ENCODE data around the gene TCF15.

TCF15 gene

DNA sequence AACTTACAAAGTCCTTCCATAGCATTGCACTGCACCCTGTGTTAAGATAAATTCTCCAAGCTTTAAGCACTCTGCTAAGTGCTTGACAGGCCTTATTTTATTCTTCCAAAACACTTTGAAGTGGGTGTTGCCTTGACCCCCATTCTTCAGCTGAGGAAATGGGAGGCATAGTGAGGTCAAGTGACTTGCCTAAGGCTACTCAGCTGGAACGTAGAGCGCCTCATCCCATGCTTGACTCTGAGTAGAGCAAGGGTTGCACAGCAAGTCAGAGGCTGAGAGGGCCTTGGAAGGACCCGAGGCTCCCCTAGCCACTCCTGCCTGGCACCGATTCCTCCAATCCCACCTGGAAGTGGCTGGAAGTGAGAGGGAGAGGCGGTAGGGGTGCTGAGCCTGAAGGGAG, 46.9 kb downstream of the TCF15 start:
- TF ChIP-seq, protein P1, sequence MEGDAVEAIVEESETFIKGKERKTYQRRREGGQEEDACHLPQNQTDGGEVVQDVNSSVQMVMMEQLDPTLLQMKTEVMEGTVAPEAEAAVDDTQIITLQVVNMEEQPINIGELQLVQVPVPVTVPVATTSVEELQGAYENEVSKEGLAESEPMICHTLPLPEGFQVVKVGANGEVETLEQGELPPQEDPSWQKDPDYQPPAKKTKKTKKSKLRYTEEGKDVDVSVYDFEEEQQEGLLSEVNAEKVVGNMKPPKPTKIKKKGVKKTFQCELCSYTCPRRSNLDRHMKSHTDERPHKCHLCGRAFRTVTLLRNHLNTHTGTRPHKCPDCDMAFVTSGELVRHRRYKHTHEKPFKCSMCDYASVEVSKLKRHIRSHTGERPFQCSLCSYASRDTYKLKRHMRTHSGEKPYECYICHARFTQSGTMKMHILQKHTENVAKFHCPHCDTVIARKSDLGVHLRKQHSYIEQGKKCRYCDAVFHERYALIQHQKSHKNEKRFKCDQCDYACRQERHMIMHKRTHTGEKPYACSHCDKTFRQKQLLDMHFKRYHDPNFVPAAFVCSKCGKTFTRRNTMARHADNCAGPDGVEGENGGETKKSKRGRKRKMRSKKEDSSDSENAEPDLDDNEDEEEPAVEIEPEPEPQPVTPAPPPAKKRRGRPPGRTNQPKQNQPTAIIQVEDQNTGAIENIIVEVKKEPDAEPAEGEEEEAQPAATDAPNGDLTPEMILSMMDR (IDR thresholded peaks at IDR 0.05; ENCODE audit: low read depth, low read length) = no peak
- TF ChIP-seq EZH2phosphoT487 (IDR thresholded peaks at IDR 0.05; ENCODE audit: low read depth) = no peak
- Histone ChIP-seq H3K9ac (ENCODE audit: low read length) (no peak overlapping the region), H3K4me3 (ENCODE audit: low read length) (no peak overlapping the region), H3K27ac (ENCODE audit: low read length) (no peak overlapping the region), H3K4me1 (ENCODE audit: low read length) (no peaks in the 10 kb centered on the region), H3K79me2 (ENCODE audit: low read length) (no peaks in the 10 kb centered on the region), H3K4me2 (ENCODE audit: low read length) (no peak overlapping the region), H3K9me3 (ENCODE audit: insufficient read depth, low read length) (no peaks in the 10 kb centered on the region), H3K27me3 (ENCODE audit: low read depth, low read length) (peaks cover 15% of the 10 kb centered on the region), H2AFZ (ENCODE audit: low read depth, low read length) (no peak overlapping the region), H4K20me1 (ENCODE audit: insufficient read depth, low read length) (no peaks in the 10 kb centered on the region), H3K36me3 (replicated peaks; ENCODE audit: low read depth, low read length) (no peaks in the 10 kb centered on the region)

DNA sequence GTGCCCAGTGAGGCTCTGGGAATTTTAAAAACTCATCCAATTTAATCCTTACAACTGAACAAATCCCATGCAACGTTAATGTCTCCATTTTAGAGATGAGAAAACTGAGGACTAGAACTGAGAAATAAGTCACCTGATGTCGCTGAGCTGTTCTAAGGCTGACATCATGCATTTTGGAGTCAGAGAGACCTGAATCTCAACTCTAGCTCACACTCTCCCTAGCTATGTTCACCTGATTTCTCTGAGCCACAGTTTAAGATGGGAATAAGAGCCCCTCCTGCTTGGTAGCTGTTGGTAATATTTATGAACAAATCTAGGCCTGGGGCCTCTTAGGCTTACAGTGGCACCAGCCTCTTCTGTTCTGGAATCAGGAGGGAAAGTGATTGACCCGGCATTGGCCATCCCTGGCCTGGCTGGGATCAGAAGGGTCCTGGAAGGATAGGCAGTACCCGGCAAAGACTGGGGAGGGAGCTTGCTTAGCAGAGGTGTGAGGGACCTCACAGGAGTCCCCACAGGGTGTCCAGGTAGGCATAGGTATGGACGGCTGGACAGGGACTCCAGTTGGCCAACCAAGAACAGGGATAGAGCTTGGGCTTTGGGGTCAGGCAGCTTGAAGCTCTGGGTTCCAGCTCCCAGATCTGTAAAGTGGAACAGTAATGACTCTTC, 47.7 kb downstream of the TCF15 start:
- peaks cover 15% of the 10 kb centered on the region for H3K27me3 ChIP-seq (ENCODE audit: low read depth, low read length)
- no peaks in the 10 kb centered on the region for H3K36me3 ChIP-seq (replicated peaks; ENCODE audit: low read depth, low read length)
- H3K4me3 ChIP-seq (ENCODE audit: low read length) = no peak overlapping the region
- H3K4me2 ChIP-seq (ENCODE audit: low read length) = no peak overlapping the region
- no peak overlapping the region for H2AFZ ChIP-seq (ENCODE audit: low read depth, low read length)
- TF ChIP-seq, protein P1 (IDR thresholded peaks at IDR 0.05; ENCODE audit: low read depth, low read length) = no peak
- TF ChIP-seq EZH2phosphoT487 (IDR thresholded peaks at IDR 0.05; ENCODE audit: low read depth) = no peak
- H3K9me3 ChIP-seq (ENCODE audit: insufficient read depth, low read length) = no peaks in the 10 kb centered on the region
- no peaks in the 10 kb centered on the region for H3K4me1 ChIP-seq (ENCODE audit: low read length)
- no peak overlapping the region for H3K27ac ChIP-seq (ENCODE audit: low read length)
- no peaks in the 10 kb centered on the region for H4K20me1 ChIP-seq (ENCODE audit: insufficient read depth, low read length)
- no peak overlapping the region for H3K9ac ChIP-seq (ENCODE audit: low read length)
- H3K79me2 ChIP-seq (ENCODE audit: low read length) = no peaks in the 10 kb centered on the region

DNA sequence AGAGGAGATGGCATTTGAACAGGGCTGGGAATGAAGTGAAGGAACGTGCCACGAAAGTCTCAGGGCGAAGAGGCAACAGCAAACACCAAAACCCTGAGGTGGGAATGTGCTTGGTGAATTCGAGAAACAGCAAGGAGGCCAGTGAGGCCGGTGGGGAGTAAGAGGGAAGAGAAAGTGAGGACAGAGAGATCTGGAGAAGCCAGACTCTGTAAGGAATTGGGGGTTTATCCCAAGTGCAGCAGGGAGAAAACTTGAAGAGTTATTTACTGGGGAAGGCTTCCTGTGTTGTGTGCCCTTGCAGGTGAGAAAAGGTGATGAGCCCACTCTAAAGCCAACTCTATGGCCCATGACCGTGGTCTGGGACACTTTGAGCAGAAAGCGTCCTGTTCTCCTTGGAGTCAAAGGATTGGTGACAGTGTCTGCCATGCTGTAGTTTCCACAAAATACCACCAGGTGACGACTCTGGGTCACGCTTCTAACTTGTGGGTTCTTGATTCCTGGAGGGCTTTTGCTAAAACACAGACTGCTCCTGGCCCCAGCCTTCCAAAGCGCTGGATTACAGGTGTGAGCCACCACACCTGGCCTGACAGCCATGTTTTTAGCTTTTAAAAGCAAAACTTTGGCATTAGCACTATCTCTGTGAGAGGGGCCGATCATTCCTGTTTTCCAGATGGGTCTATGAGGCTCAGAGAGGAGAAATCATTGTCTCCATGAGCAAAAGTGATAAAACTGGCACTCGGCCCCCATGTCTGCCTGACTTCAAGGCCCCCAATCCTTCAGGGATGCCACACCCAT, 48.5 kb downstream of the TCF15 start:
- Histone ChIP-seq H3K9me3 (ENCODE audit: insufficient read depth, low read length) (no peaks in the 10 kb centered on the region), H3K27me3 (ENCODE audit: low read depth, low read length) (peaks cover 15% of the 10 kb centered on the region), H3K9ac (ENCODE audit: low read length) (no peak overlapping the region), H3K79me2 (ENCODE audit: low read length) (no peaks in the 10 kb centered on the region), H3K4me2 (ENCODE audit: low read length) (no peak overlapping the region), H4K20me1 (ENCODE audit: insufficient read depth, low read length) (no peaks in the 10 kb centered on the region), H3K4me1 (ENCODE audit: low read length) (no peaks in the 10 kb centered on the region), H3K4me3 (ENCODE audit: low read length) (no peak overlapping the region), H3K36me3 (replicated peaks; ENCODE audit: low read depth, low read length) (no peaks in the 10 kb centered on the region), H3K27ac (ENCODE audit: low read length) (no peak overlapping the region), H2AFZ (ENCODE audit: low read depth, low read length) (no peak overlapping the region)
- TF ChIP-seq, protein P1 (IDR thresholded peaks at IDR 0.05; ENCODE audit: low read depth, low read length) = peak; percentile 95
- no peak for TF ChIP-seq EZH2phosphoT487 (IDR thresholded peaks at IDR 0.05; ENCODE audit: low read depth)

DNA sequence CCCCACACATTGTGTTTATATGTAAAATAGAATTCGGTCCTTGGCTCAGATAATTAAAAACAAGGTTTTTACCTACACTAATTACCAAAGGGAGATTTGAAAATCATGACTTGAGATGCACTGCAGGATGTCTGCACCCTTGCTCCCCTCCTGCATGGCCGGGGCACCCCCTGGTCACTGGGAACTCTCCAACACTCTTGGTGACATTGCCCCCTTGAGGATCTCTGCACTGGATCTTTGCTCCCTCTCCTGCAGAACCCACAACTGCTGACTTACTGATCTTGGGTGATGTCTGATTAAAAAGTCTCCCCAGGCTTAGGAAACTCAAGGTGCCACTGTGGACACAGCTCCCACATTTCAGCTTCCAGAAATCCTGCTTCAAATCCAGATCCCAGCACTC, 49.4 kb downstream of the TCF15 start:
- Histone ChIP-seq H3K4me3 (ENCODE audit: low read length) (no peak overlapping the region), H3K79me2 (ENCODE audit: low read length) (no peaks in the 10 kb centered on the region), H2AFZ (ENCODE audit: low read depth, low read length) (no peak overlapping the region)

More for the DNA sequence above, 49.4 kb downstream of the TCF15 start:
- H4K20me1 ChIP-seq (ENCODE audit: insufficient read depth, low read length) = no peaks in the 10 kb centered on the region
- H3K4me2 ChIP-seq (ENCODE audit: low read length) = no peak overlapping the region
- H3K9ac ChIP-seq (ENCODE audit: low read length) = no peak overlapping the region
- TF ChIP-seq, protein P1 (IDR thresholded peaks at IDR 0.05; ENCODE audit: low read depth, low read length) = peak; percentile 41
- TF ChIP-seq EZH2phosphoT487 (IDR thresholded peaks at IDR 0.05; ENCODE audit: low read depth) = no peak
- H3K4me1 ChIP-seq (ENCODE audit: low read length) = no peaks in the 10 kb centered on the region
- H3K27me3 ChIP-seq (ENCODE audit: low read depth, low read length) = peaks cover 15% of the 10 kb centered on the region
- H3K27ac ChIP-seq (ENCODE audit: low read length) = no peak overlapping the region
- no peaks in the 10 kb centered on the region for H3K36me3 ChIP-seq (replicated peaks; ENCODE audit: low read depth, low read length)
- H3K9me3 ChIP-seq (ENCODE audit: insufficient read depth, low read length) = no peaks in the 10 kb centered on the region

Measured in OCI-LY3 (cell line).